GM10248 (cell line): ENCODE results near the gene FAM89B.
A peak's percentile ranks its signal among the peaks of the same experiment; 100 is the strongest.

Experiments
- CTCF ChIA-PET: fragments of 300-600 bp; sonication (Branson Sonifier 250); formaldehyde crosslinking; extraction: SDS; loops from one replicate; lab custom pipeline; 2021; ENCODE audit warnings: antibody characterized with exemption; lab: Yijun Ruan, JAX
- POLR2A ChIA-PET: fragments of 350-650 bp; sonication (Branson Sonifier 250); formaldehyde crosslinking; extraction: SDS; loops from one replicate; lab custom pipeline; 2020; ENCODE audit warnings: antibody characterized with exemption; lab: Yijun Ruan, JAX
- DNase-seq: peaks from one replicate; pipeline ENCODE4 v3.0.0; 2012; ENCODE audit errors: extremely low spot score
- CTCF ChIP-seq: IDR thresholded peaks from 2 replicates; pipeline ENCODE4 v1.5.1; 2012; ENCODE audit warnings: mild to moderate bottlenecking, low read depth; ENCODE audit errors: extremely low read depth, missing control alignments, control extremely low read depth

The FAM89B gene

GRCh38 chr11:65565624-65566453 lies 6.5 kb upstream of the FAM89B start:
- POLR2A ChIA-PET: interaction anchor here (0.6 to 1.4 kb wide), 4 partner anchors 57 to 263 kb away, joined by 3 to 5 read pairs (median 4); no protein-coding TSS in a partner anchor
- no peak for DNase-seq
- no peak for TF ChIP-seq CTCF
- CTCF ChIA-PET: interaction anchor here (1.3 to 9.4 kb wide), 7 partner anchors 9 to 49 kb away, joined by 3 to 86 read pairs (median 10); partner anchors contain the start of genes EHBP1L1 and PCNX3

- ChIA-PET POLR2A (interaction anchor here (0.7 to 1.4 kb wide), 4 partner anchors 19 to 152 kb away, joined by 4 to 9 read pairs (median 6); partner anchors contain the start of gene MALAT1), CTCF (interaction anchor here (1.0 to 4.8 kb wide), 10 partner anchors 9 to 290 kb away, joined by 3 to 67 read pairs (median 10); partner anchors contain the start of genes LTBP3 and SIPA1)
- no peak for TF ChIP-seq CTCF
- DNase-seq: no peak
These were observed 3.0 kb upstream of the FAM89B start for GRCh38 chr11:65569164-65569972.

- peak; percentile 69 for TF ChIP-seq CTCF
- CTCF ChIA-PET: interaction anchor here (0.9 to 4.8 kb wide), 10 partner anchors 10 to 290 kb away, joined by 3 to 67 read pairs (median 9); partner anchors contain the start of genes LTBP3 and SIPA1
- DNase-seq: peak; percentile 96
- POLR2A ChIA-PET: interaction anchor here (0.6 to 1.4 kb wide), 5 partner anchors 18 to 152 kb away, joined by 4 to 9 read pairs (median 5); partner anchors contain the start of genes MALAT1 and NEAT1
These were observed 2.1 kb upstream of the FAM89B start, which contains the start of gene ZNRD2 for GRCh38 chr11:65569973-65570918. TSS of gene ZNRD2 (plus strand) at chr11:65570477. CDS start at chr11:65570492, 15 bp downstream.

- ChIA-PET CTCF (interaction anchor here (0.9 to 4.8 kb wide), 13 partner anchors 10 to 289 kb away, joined by 3 to 67 read pairs (median 3); partner anchors contain the start of genes CDC42EP2, LTBP3 and MUS81), POLR2A (no interaction called here)
- no peak for TF ChIP-seq CTCF
These were observed 918 bp upstream of the FAM89B start for GRCh38 chr11:65571420-65571819.

GRCh38 chr11:65571940-65572339 lies 398 bp upstream of the FAM89B start:
- ChIA-PET CTCF (interaction anchor here (0.9 to 4.8 kb wide), 15 partner anchors 10 to 489 kb away, joined by 3 to 67 read pairs (median 3); partner anchors contain the start of genes CDC42EP2, LTBP3, MUS81 and PCNX3), POLR2A (no interaction called here)
- DNase-seq: no peak
- TF ChIP-seq CTCF: peak; percentile 20

More at GRCh38 chr11:65571420-65571819, 918 bp upstream of the FAM89B start:
- DNase-seq: no peak
